Measurements from ENCODE around the gene BMERB1.
"Not testable (repeated sequence)": the region's sequence is repeated elsewhere in the genome, so short reads cannot be mapped to it uniquely, and the experiment has no call there.

Gene BMERB1

GRCh38 chr16:15530085-15530484 is 95.7 kb downstream of the BMERB1 start:
- H3K36me3 ChIP-seq = no peaks in the 10 kb centered on the region
- no peak overlapping the region for H3K9ac ChIP-seq
- no peak for TF ChIP-seq Cebpa-rat (IDR thresholded peaks at IDR 0.05)
- H3K27ac ChIP-seq = no peak overlapping the region
- H3K4me2 ChIP-seq = no peak overlapping the region
- H3K9me3 ChIP-seq = no peaks in the 10 kb centered on the region
- peaks cover 10% of the 10 kb centered on the region for H3K4me1 ChIP-seq
- H4K20me1 ChIP-seq = no peaks in the 10 kb centered on the region
- no peak overlapping the region for H3K4me3 ChIP-seq
- no peaks in the 10 kb centered on the region for H3K27me3 ChIP-seq

GRCh38 chr16:15532825-15533224 is 98.4 kb downstream of the BMERB1 start:
- Histone ChIP-seq H3K4me3 (no peak overlapping the region), H3K4me1 (peaks cover 10% of the 10 kb centered on the region), H3K9me3 (no peaks in the 10 kb centered on the region), H4K20me1 (no peaks in the 10 kb centered on the region), H3K27ac (no peak overlapping the region), H3K27me3 (no peaks in the 10 kb centered on the region), H3K4me2 (0 out of 2 replicates have a peak overlapping the region, but pooled peaks have one; percentile 31), H3K9ac (no peak overlapping the region), H3K36me3 (no peaks in the 10 kb centered on the region)
- no peak for TF ChIP-seq Cebpa-rat (IDR thresholded peaks at IDR 0.05)

GRCh38 chr16:15533386-15533785 is 99.0 kb downstream of the BMERB1 start:
- H3K27ac ChIP-seq = no peak overlapping the region
- H3K27me3 ChIP-seq = no peaks in the 10 kb centered on the region
- no peak for TF ChIP-seq Cebpa-rat (IDR thresholded peaks at IDR 0.05)
- no peaks in the 10 kb centered on the region for H4K20me1 ChIP-seq
- H3K4me1 ChIP-seq = peaks cover 10% of the 10 kb centered on the region
- no peak overlapping the region for H3K4me3 ChIP-seq
- H3K36me3 ChIP-seq = no peaks in the 10 kb centered on the region
- peak overlapping the region; percentile 31; the same call in 1 of the 2 replicates for H3K4me2 ChIP-seq
- no peaks in the 10 kb centered on the region for H3K9me3 ChIP-seq
- no peak overlapping the region for H3K9ac ChIP-seq

GRCh38 chr16:15535772-15536171 is 101.4 kb downstream of the BMERB1 start:
- H3K9me3 ChIP-seq = no peaks in the 10 kb centered on the region
- H3K36me3 ChIP-seq = no peaks in the 10 kb centered on the region
- H4K20me1 ChIP-seq = no peaks in the 10 kb centered on the region
- H3K9ac ChIP-seq = no peak overlapping the region
- no peaks in the 10 kb centered on the region for H3K27me3 ChIP-seq
- no peak for TF ChIP-seq Cebpa-rat (IDR thresholded peaks at IDR 0.05)
- H3K4me1 ChIP-seq = peaks cover 15% of the 10 kb centered on the region
- no peak overlapping the region for H3K4me3 ChIP-seq
- no peak overlapping the region for H3K4me2 ChIP-seq
- H3K27ac ChIP-seq = no peak overlapping the region

GRCh38 chr16:15536843-15537242 is 102.5 kb downstream of the BMERB1 start:
- H3K4me2 ChIP-seq = no peak overlapping the region
- peaks cover 18% of the 10 kb centered on the region for H3K4me1 ChIP-seq
- no peaks in the 10 kb centered on the region for H3K27me3 ChIP-seq
- H3K36me3 ChIP-seq = no peaks in the 10 kb centered on the region
- H3K4me3 ChIP-seq = no peak overlapping the region
- H3K27ac ChIP-seq = no peak overlapping the region
- no peak overlapping the region for H3K9ac ChIP-seq
- no peaks in the 10 kb centered on the region for H4K20me1 ChIP-seq
- TF ChIP-seq Cebpa-rat (IDR thresholded peaks at IDR 0.05) = no peak
- H3K9me3 ChIP-seq = no peaks in the 10 kb centered on the region

GRCh38 chr16:15538507-15538906 is 104.1 kb downstream of the BMERB1 start:
- Histone ChIP-seq H4K20me1 (no peaks in the 10 kb centered on the region), H3K9me3 (peaks cover 10% of the 10 kb centered on the region), H3K4me3 (no peak overlapping the region), H3K4me2 (no peak overlapping the region), H3K9ac (no peak overlapping the region), H3K27ac (no peak overlapping the region), H3K4me1 (peaks cover 11% of the 10 kb centered on the region), H3K36me3 (no peaks in the 10 kb centered on the region), H3K27me3 (no peaks in the 10 kb centered on the region)
- TF ChIP-seq Cebpa-rat (IDR thresholded peaks at IDR 0.05) = no peak

- no peak overlapping the region for H3K9ac ChIP-seq
- no peaks in the 10 kb centered on the region for H3K27me3 ChIP-seq
- no peak overlapping the region for H3K27ac ChIP-seq
- H3K4me3 ChIP-seq = no peak overlapping the region
- no peak for TF ChIP-seq Cebpa-rat (IDR thresholded peaks at IDR 0.05)
- H3K9me3 ChIP-seq = peaks cover 15% of the 10 kb centered on the region
- H3K4me1 ChIP-seq = peaks cover 8% of the 10 kb centered on the region
- no peaks in the 10 kb centered on the region for H4K20me1 ChIP-seq
- no peak overlapping the region for H3K4me2 ChIP-seq
- H3K36me3 ChIP-seq = no peaks in the 10 kb centered on the region
Measured at GRCh38 chr16:15539197-15539596, 104.8 kb downstream of the BMERB1 start.

- peaks cover 8% of the 10 kb centered on the region for H3K4me1 ChIP-seq
- no peaks in the 10 kb centered on the region for H3K27me3 ChIP-seq
- no peak overlapping the region for H3K4me3 ChIP-seq
- no peak for TF ChIP-seq Cebpa-rat (IDR thresholded peaks at IDR 0.05)
- H3K27ac ChIP-seq = no peak overlapping the region
- H3K36me3 ChIP-seq = no peaks in the 10 kb centered on the region
- H3K9me3 ChIP-seq = peaks cover 18% of the 10 kb centered on the region
- no peak overlapping the region for H3K4me2 ChIP-seq
- H3K9ac ChIP-seq = no peak overlapping the region
- H4K20me1 ChIP-seq = no peaks in the 10 kb centered on the region
Measured at GRCh38 chr16:15542261-15542660, 107.9 kb downstream of the BMERB1 start.

GRCh38 chr16:15542734-15543347 is 108.5 kb downstream of the BMERB1 start:
- Histone ChIP-seq H3K9ac (no peak overlapping the region), H3K9me3 (peaks cover 18% of the 10 kb centered on the region), H3K4me1 (peaks cover 8% of the 10 kb centered on the region), H3K27ac (no peak overlapping the region), H4K20me1 (no peaks in the 10 kb centered on the region), H3K4me3 (no peak overlapping the region), H3K36me3 (no peaks in the 10 kb centered on the region), H3K4me2 (no peak overlapping the region), H3K27me3 (no peaks in the 10 kb centered on the region)
- no peak for TF ChIP-seq Cebpa-rat (IDR thresholded peaks at IDR 0.05)

GRCh38 chr16:15544405-15544804 is 110.0 kb downstream of the BMERB1 start:
- H3K27ac ChIP-seq = no peak overlapping the region
- H3K9me3 ChIP-seq = peaks cover 18% of the 10 kb centered on the region
- H3K4me2 ChIP-seq = no peak overlapping the region
- no peak for TF ChIP-seq Cebpa-rat (IDR thresholded peaks at IDR 0.05)
- H3K36me3 ChIP-seq = no peaks in the 10 kb centered on the region
- H3K4me1 ChIP-seq = peaks cover 8% of the 10 kb centered on the region
- H3K27me3 ChIP-seq = no peaks in the 10 kb centered on the region
- H3K4me3 ChIP-seq = no peak overlapping the region
- no peaks in the 10 kb centered on the region for H4K20me1 ChIP-seq
- H3K9ac ChIP-seq = no peak overlapping the region

- TF ChIP-seq Cebpa-rat (IDR thresholded peaks at IDR 0.05) = no peak
- H3K4me2 ChIP-seq = no peak overlapping the region
- H3K4me1 ChIP-seq = peaks cover 5% of the 10 kb centered on the region
- H3K36me3 ChIP-seq = no peaks in the 10 kb centered on the region
- no peak overlapping the region for H3K9ac ChIP-seq
- H4K20me1 ChIP-seq = no peaks in the 10 kb centered on the region
- H3K4me3 ChIP-seq = no peak overlapping the region
- H3K27ac ChIP-seq = no peak overlapping the region
- no peaks in the 10 kb centered on the region for H3K27me3 ChIP-seq
- H3K9me3 ChIP-seq = peaks cover 18% of the 10 kb centered on the region
Measured at GRCh38 chr16:15545544-15545943, 111.2 kb downstream of the BMERB1 start.

- not testable (repeated sequence) for H3K36me3 ChIP-seq, H4K20me1 ChIP-seq, H3K27ac ChIP-seq, H3K9ac ChIP-seq, H3K4me2 ChIP-seq, H3K4me3 ChIP-seq, H3K4me1 ChIP-seq, H3K27me3 ChIP-seq
- H3K9me3 ChIP-seq = peaks cover 18% of the 10 kb centered on the region
Measured at GRCh38 chr16:15547072-15547767, 112.8 kb downstream of the BMERB1 start.
